ENCODE measurements around the gene CNR2.

DNA sequence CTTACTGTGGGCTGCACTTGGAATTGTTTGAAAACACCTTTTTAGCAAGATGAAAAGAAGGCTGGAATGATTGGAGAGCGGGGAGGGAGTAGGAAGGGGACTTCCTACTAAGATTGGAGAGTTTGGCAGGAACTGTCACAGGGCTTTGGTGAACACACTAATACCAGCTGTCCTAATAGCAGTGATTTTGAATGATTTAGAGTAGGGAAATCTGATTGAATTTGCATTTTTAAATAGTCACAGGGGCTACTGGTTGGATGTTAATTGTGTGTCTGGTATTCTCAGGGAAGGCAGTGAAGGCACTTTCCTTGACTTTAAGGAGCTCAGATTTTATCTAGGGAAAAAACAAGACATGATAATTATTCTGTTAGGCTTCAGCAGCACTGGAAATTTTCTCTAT lies 85.4 kb downstream of the CNR2 start:
- TF ChIP-seq, protein P1, sequence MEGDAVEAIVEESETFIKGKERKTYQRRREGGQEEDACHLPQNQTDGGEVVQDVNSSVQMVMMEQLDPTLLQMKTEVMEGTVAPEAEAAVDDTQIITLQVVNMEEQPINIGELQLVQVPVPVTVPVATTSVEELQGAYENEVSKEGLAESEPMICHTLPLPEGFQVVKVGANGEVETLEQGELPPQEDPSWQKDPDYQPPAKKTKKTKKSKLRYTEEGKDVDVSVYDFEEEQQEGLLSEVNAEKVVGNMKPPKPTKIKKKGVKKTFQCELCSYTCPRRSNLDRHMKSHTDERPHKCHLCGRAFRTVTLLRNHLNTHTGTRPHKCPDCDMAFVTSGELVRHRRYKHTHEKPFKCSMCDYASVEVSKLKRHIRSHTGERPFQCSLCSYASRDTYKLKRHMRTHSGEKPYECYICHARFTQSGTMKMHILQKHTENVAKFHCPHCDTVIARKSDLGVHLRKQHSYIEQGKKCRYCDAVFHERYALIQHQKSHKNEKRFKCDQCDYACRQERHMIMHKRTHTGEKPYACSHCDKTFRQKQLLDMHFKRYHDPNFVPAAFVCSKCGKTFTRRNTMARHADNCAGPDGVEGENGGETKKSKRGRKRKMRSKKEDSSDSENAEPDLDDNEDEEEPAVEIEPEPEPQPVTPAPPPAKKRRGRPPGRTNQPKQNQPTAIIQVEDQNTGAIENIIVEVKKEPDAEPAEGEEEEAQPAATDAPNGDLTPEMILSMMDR (IDR thresholded peaks at IDR 0.05): no peak
- TF ChIP-seq EP300 (IDR thresholded peaks at IDR 0.05): no peak
